IMR-90 (cell line): ENCODE results near the gene SAA1. TPM values are rescaled to one million over a fixed set of nuclear protein-coding genes. Genes with fewer than 3 reads are reported as not detected.

Experiments used
- ATAC-seq: fragments of 200-7000 bp; cut with Tn5 transposase; 2 replicates; pipeline ENCODE4 v1.9.1; 2020; ENCODE audit warnings: low read depth, mild to moderate bottlenecking, moderate library complexity
- BruUV-seq: library from RNA; stranded (reverse); fragments of 400-500 nt; replicated peaks from 2 replicates; lab custom pipeline; 2021; lab: Mats Ljungman, UMichigan
- CTCF ChIA-PET: fragments of 300-600 bp; formaldehyde crosslinking; extraction: SDS; loops from one replicate; lab custom pipeline; 2021; ENCODE audit warnings: antibody characterized with exemption; lab: Yijun Ruan, JAX
- POLR2A ChIA-PET: fragments of 300-600 bp; sonication (Branson Sonifier 250); formaldehyde crosslinking; loops from one replicate; lab custom pipeline; 2022; ENCODE audit warnings: antibody characterized with exemption; ENCODE audit not compliant: unreplicated experiment; lab: Charles Lee
- DNase-seq: peaks from one replicate; pipeline ENCODE4 v3.0.0; 2013
- H2AFZ ChIP-seq: replicated peaks from 2 replicates; pipeline ENCODE3; 2013; ENCODE audit warnings: low read length, mild to moderate bottlenecking; ENCODE audit not compliant: poor library complexity
- H2AK5ac ChIP-seq: 2 replicates; pipeline ENCODE4 v1.6.1; 2013; ENCODE audit warnings: low read depth, low read length, inconsistent platforms
- H2AK9ac ChIP-seq: replicated peaks from 2 replicates; pipeline ENCODE3; 2013; ENCODE audit warnings: mild to moderate bottlenecking, low read depth, low read length, moderate library complexity; ENCODE audit not compliant: poor library complexity
- H2BK120ac ChIP-seq: 2 replicates; pipeline ENCODE4 v1.6.1; 2013; ENCODE audit warnings: low read depth, low read length, inconsistent platforms
- H2BK15ac ChIP-seq: 3 replicates; pipeline ENCODE4 v1.6.1; 2013; ENCODE audit warnings: low read depth, low read length, inconsistent platforms
- H2BK20ac ChIP-seq: 2 replicates; pipeline ENCODE4 v1.6.1; 2013; ENCODE audit warnings: low read depth, mild to moderate bottlenecking, inconsistent platforms, low read length, moderate library complexity
- H2BK5ac ChIP-seq: 2 replicates; pipeline ENCODE4 v1.6.1; 2013; ENCODE audit warnings: mild to moderate bottlenecking, low read depth, low read length, inconsistent platforms; ENCODE audit not compliant: poor library complexity, severe bottlenecking
- H3K14ac ChIP-seq: replicated peaks from 2 replicates; pipeline ENCODE4 v1.6.1; 2013; ENCODE audit warnings: low read depth, low read length, inconsistent platforms
- H3K18ac ChIP-seq: 2 replicates; pipeline ENCODE4 v1.6.1; 2013; ENCODE audit warnings: low read depth, low read length, control low read depth
- H3K23ac ChIP-seq: 2 replicates; pipeline ENCODE4 v1.6.1; 2013; ENCODE audit warnings: low read depth, low read length, inconsistent platforms
- H3K27ac ChIP-seq: 2 replicates; pipeline ENCODE4 v1.5.1; 2013; ENCODE audit warnings: mild to moderate bottlenecking, control low read depth, low read length; ENCODE audit not compliant: insufficient read depth
- H3K27me3 ChIP-seq: 2 replicates; pipeline ENCODE4 v1.6.1; 2013; ENCODE audit warnings: low read length; ENCODE audit not compliant: control insufficient read depth, insufficient read depth
- H3K36me3 ChIP-seq: 2 replicates; pipeline ENCODE4 v1.6.1; 2013; ENCODE audit warnings: low read length, mixed read lengths; ENCODE audit not compliant: control insufficient read depth, insufficient read depth
- H3K4ac ChIP-seq: 2 replicates; pipeline ENCODE4 v1.6.1; 2013; ENCODE audit warnings: low read depth, low read length, inconsistent platforms
- H3K4me1 ChIP-seq: 2 replicates; pipeline ENCODE4 v1.6.1; 2013; ENCODE audit warnings: low read length, mixed read lengths; ENCODE audit not compliant: control insufficient read depth, insufficient read depth
- H3K4me2 ChIP-seq: 2 replicates; pipeline ENCODE4 v1.6.1; 2013; ENCODE audit warnings: low read depth, mild to moderate bottlenecking, control low read depth, low read length, moderate library complexity
- H3K4me3 ChIP-seq: 2 replicates; pipeline ENCODE4 v1.5.1; 2013; ENCODE audit warnings: low read depth, mild to moderate bottlenecking, control low read depth, low read length, moderate library complexity; ENCODE audit not compliant: insufficient read depth
- H3K56ac ChIP-seq: 2 replicates; pipeline ENCODE4 v1.6.1; 2013; ENCODE audit warnings: low read length, inconsistent platforms; ENCODE audit not compliant: insufficient read depth; ENCODE audit errors: extremely low read depth
- H3K79me1 ChIP-seq, 2 experiments: 2 replicates each; pipeline ENCODE4 v1.6.1; 2013; ENCODE audit warnings: low read length in 2 of 2, inconsistent platforms in 1 of 2, low read depth in 1 of 2
- H3K9ac ChIP-seq: 2 replicates; pipeline ENCODE4 v1.6.1; 2013; ENCODE audit warnings: low read depth, low read length, control low read depth
- H3K9me1 ChIP-seq: 2 replicates; pipeline ENCODE4 v1.6.1; 2013; ENCODE audit warnings: low read length, inconsistent platforms; ENCODE audit not compliant: insufficient read depth
- H3K9me3 ChIP-seq: 2 replicates; pipeline ENCODE4 v1.6.1; 2013; ENCODE audit warnings: low read length; ENCODE audit not compliant: control insufficient read depth, insufficient read depth
- H4K20me1 ChIP-seq: 2 replicates; pipeline ENCODE4 v1.6.1; 2013; ENCODE audit warnings: low read length, inconsistent platforms; ENCODE audit not compliant: insufficient read depth
- H4K5ac ChIP-seq: 2 replicates; pipeline ENCODE4 v1.6.1; 2013; ENCODE audit warnings: mild to moderate bottlenecking, low read depth, low read length, control low read depth
- H4K8ac ChIP-seq, 2 experiments: 2 replicates each; pipeline ENCODE4 v1.6.1; 2013; ENCODE audit warnings: low read depth in 2 of 2, low read length in 2 of 2, control low read depth in 1 of 2, inconsistent platforms in 1 of 2
- H4K91ac ChIP-seq: 2 replicates; pipeline ENCODE4 v1.6.1; 2013; ENCODE audit warnings: low read depth, low read length, inconsistent platforms; ENCODE audit not compliant: insufficient read depth
- BHLHE40 ChIP-seq: fragments of 150-350 bp; IDR thresholded peaks from 2 replicates; pipeline ENCODE4 v1.6.1; 2016; ENCODE audit warnings: mild to moderate bottlenecking, low read depth, low read length
- CEBPB ChIP-seq: IDR thresholded peaks from 2 replicates; pipeline ENCODE4 v1.6.1; 2012; ENCODE audit warnings: low read depth, low read length, improper control_type of control experiment
- CHD1 ChIP-seq: IDR thresholded peaks from 2 replicates; pipeline ENCODE4 v1.6.1; 2012; ENCODE audit warnings: low read depth, low read length, improper control_type of control experiment
- FOS ChIP-seq: fragments of 150-350 bp; IDR thresholded peaks from 2 replicates; pipeline ENCODE4 v1.6.1; 2016; ENCODE audit warnings: low read depth, low read length
- MAFK ChIP-seq: IDR thresholded peaks from 2 replicates; pipeline ENCODE4 v1.6.1; 2012; ENCODE audit warnings: low read depth, low read length, improper control_type of control experiment
- MAZ ChIP-seq: IDR thresholded peaks from 2 replicates; pipeline ENCODE4 v1.6.1; 2012; ENCODE audit warnings: low read depth, mild to moderate bottlenecking, low read length, improper control_type of control experiment, moderate library complexity, borderline replicate concordance
- MXI1 ChIP-seq: IDR thresholded peaks from 2 replicates; pipeline ENCODE4 v1.6.1; 2012; ENCODE audit warnings: low read depth, mild to moderate bottlenecking, low read length, moderate library complexity, borderline replicate concordance
- NFE2L2 ChIP-seq: fragments of 150-350 bp; IDR thresholded peaks from 2 replicates; pipeline ENCODE4 v1.6.1; 2016; ENCODE audit warnings: low read depth, mild to moderate bottlenecking, low read length
- POLR2A ChIP-seq: IDR thresholded peaks from 2 replicates; pipeline ENCODE4 v1.6.1; 2012; ENCODE audit warnings: mild to moderate bottlenecking, low read depth, low read length
- RAD21 ChIP-seq: IDR thresholded peaks from 2 replicates; pipeline ENCODE4 v1.6.1; 2012; ENCODE audit warnings: low read length, improper control_type of control experiment
- RCOR1 ChIP-seq: IDR thresholded peaks from 2 replicates; pipeline ENCODE4 v1.6.1; 2012; ENCODE audit warnings: mild to moderate bottlenecking, low read length, improper control_type of control experiment; ENCODE audit not compliant: insufficient replicate concordance
- RFX5 ChIP-seq: IDR thresholded peaks from 2 replicates; pipeline ENCODE4 v1.8.0; 2012; ENCODE audit warnings: low read depth, mild to moderate bottlenecking, low read length, moderate library complexity
- SMC3 ChIP-seq: fragments of 150-350 bp; IDR thresholded peaks from 2 replicates; pipeline ENCODE4 v1.6.1; 2016; ENCODE audit warnings: low read depth, mild to moderate bottlenecking, antibody characterized with exemption, low read length, moderate library complexity
- WGBS, 2 experiments: methylation state at CpG; one replicate each; pipeline versions ENCODE4 v1.1.5 to v1.1.7; 2013; ENCODE audit warnings: missing lambda C conversion rate in 2 of 2; ENCODE audit not compliant: insufficient read length in 1 of 2; ENCODE audit errors: extremely low coverage in 2 of 2; 5-methylcytosine and 5-hydroxymethylcytosine counted together
- dilution Hi-C: fragments of 300-500 bp; cut with HindIII; formaldehyde crosslinking; loops from one replicate; pipeline ENCODE4 v1.14.3; 2018; ENCODE audit warnings: low sequenced_read_pairs; ENCODE audit not compliant: unreplicated experiment
- in situ Hi-C: fragments of 300-500 bp; cut with MboI; formaldehyde crosslinking; loops from 3 replicates; pipeline ENCODE4 v1.14.3; 2019; ENCODE audit warnings: low sequenced_read_pairs, inconsistent platforms, mixed read lengths
- intact Hi-C: fragments of 100-400 bp; cut with micrococcal nuclease; formaldehyde crosslinking; loops from 2 replicates; pipeline ENCODE4 v1.10.0; 2022
- polyA plus RNA-seq, 3 experiments: library from polyadenylated mRNA; depleted of rRNA; stranded (reverse); fragments of >200 nt; gene quantifications; 2 replicates each; pipeline ENCODE4 v1.2.3, GENCODE V29; 2012; ENCODE audit warnings: low replicate concordance in 1 of 3
- total RNA-seq: library from RNA; depleted of rRNA; stranded (reverse); fragments of >200 nt; gene quantifications from 2 replicates; pipeline ENCODE4 v1.2.3, GENCODE V29; 2012
- TF ChIP-seq, protein P1 (sequence below): fragments of 150-350 bp; IDR thresholded peaks from 2 replicates; pipeline ENCODE4 v1.6.1; 2016; ENCODE audit warnings: low read depth, mild to moderate bottlenecking, low read length, moderate library complexity, borderline replicate concordance
- TF ChIP-seq, protein P2 (sequence below): fragments of 150-350 bp; IDR thresholded peaks from 2 replicates; pipeline ENCODE4 v1.6.1; 2017; ENCODE audit warnings: mild to moderate bottlenecking, antibody characterized with exemption, low read length, low read depth
- TF ChIP-seq, protein P3 (sequence below): conservative IDR thresholded peaks from 2 replicates; pipeline ENCODE4 v1.5.1; 2012; ENCODE audit warnings: mild to moderate bottlenecking, low read depth, low read length, improper control_type of control experiment

Gene SAA1
- total and polyA plus RNA-seq, 2 of the 4 experiments (the other 2 are of a cell fraction) = not detected

DNA sequence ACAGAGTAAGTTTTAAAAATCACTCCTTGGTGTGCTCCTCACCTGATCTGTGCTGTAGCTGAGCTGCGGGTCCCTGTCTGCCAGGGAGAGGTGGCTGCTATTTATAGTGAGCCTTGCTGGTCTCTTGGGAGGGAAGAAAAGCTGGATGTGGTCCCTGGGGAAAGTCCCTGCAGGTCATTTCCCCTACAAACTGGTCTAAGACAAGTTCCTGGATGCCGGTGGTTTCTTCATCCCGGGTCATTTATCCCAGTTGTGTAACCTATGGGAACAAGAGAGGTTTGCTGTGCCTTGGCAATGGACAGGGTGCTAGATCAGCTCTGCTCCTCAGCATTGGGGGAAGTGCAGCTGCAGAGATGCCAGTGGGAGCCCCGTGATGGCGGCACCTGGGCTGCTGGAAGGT is 17.5 kb upstream of the SAA1 start, which contains the start of gene SAA2:
SAA2 (minus strand) TSS at position 108 of the 400 bp plus-strand sequence. CDS start 657 bp downstream, outside the sequence.
- Histone ChIP-seq H2BK120ac (no peak within 1 kb of the TSS), H3K56ac (no peak within 1 kb of the TSS), H3K4me2 (no peak within 1 kb of the TSS), H2BK20ac (no peak within 1 kb of the TSS), H3K27ac (no peak within 1 kb of the TSS), H3K4ac (no peak within 1 kb of the TSS), H3K9me3 (no peaks in the 10 kb centered on the region), H4K8ac (no peak within 1 kb of the TSS), H4K91ac (no peak within 1 kb of the TSS), H3K9me1 (no peaks in the 10 kb centered on the region), H2AK9ac (no peak within 1 kb of the TSS), H2BK5ac (no peak within 1 kb of the TSS), H2AFZ (no peak within 1 kb of the TSS), H3K4me3 (no peak within 1 kb of the TSS), H2AK5ac (no peak within 1 kb of the TSS), H2BK15ac (no peak within 1 kb of the TSS), H3K4me1 (no peaks in the 10 kb centered on the region), H4K20me1 (no peaks in the 10 kb centered on the region), H3K36me3 (no peaks in the 10 kb centered on the region), H3K27me3 (peaks cover 7% of the 10 kb centered on the region), H3K9ac (no peak within 1 kb of the TSS), H3K23ac (no peak within 1 kb of the TSS), H3K18ac (no peak within 1 kb of the TSS), H3K79me1 (no peaks in the 10 kb centered on the region), H4K5ac (no peak within 1 kb of the TSS), H3K14ac (no peak within 1 kb of the TSS)
- dilution Hi-C loops (no loop called here), intact Hi-C loops (no loop called here), in situ Hi-C loops (no loop called here)
- no peak for ATAC-seq
- ChIA-PET POLR2A (no interaction called here), CTCF (no interaction called here)
- no CpG with 5 or more reads among the region's 5 CpGs for WGBS, 2 experiments
- TF ChIP-seq MAFK = no peak
- TF ChIP-seq RCOR1 = no peak
- TF ChIP-seq MXI1 = no peak
- no peak for TF ChIP-seq SMC3
- no peak for TF ChIP-seq BHLHE40
- TF ChIP-seq CHD1 = no peak
- TF ChIP-seq POLR2A = no peak
- no peak for TF ChIP-seq RFX5
- TF ChIP-seq, protein P1, sequence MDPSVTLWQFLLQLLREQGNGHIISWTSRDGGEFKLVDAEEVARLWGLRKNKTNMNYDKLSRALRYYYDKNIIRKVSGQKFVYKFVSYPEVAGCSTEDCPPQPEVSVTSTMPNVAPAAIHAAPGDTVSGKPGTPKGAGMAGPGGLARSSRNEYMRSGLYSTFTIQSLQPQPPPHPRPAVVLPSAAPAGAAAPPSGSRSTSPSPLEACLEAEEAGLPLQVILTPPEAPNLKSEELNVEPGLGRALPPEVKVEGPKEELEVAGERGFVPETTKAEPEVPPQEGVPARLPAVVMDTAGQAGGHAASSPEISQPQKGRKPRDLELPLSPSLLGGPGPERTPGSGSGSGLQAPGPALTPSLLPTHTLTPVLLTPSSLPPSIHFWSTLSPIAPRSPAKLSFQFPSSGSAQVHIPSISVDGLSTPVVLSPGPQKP = no peak
- no peak for TF ChIP-seq MAZ
- TF ChIP-seq, protein P2, sequence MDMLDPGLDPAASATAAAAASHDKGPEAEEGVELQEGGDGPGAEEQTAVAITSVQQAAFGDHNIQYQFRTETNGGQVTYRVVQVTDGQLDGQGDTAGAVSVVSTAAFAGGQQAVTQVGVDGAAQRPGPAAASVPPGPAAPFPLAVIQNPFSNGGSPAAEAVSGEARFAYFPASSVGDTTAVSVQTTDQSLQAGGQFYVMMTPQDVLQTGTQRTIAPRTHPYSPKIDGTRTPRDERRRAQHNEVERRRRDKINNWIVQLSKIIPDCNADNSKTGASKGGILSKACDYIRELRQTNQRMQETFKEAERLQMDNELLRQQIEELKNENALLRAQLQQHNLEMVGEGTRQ = no peak
- TF ChIP-seq FOS = no peak
- TF ChIP-seq CEBPB = no peak
- TF ChIP-seq, protein P3, sequence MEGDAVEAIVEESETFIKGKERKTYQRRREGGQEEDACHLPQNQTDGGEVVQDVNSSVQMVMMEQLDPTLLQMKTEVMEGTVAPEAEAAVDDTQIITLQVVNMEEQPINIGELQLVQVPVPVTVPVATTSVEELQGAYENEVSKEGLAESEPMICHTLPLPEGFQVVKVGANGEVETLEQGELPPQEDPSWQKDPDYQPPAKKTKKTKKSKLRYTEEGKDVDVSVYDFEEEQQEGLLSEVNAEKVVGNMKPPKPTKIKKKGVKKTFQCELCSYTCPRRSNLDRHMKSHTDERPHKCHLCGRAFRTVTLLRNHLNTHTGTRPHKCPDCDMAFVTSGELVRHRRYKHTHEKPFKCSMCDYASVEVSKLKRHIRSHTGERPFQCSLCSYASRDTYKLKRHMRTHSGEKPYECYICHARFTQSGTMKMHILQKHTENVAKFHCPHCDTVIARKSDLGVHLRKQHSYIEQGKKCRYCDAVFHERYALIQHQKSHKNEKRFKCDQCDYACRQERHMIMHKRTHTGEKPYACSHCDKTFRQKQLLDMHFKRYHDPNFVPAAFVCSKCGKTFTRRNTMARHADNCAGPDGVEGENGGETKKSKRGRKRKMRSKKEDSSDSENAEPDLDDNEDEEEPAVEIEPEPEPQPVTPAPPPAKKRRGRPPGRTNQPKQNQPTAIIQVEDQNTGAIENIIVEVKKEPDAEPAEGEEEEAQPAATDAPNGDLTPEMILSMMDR = no peak
- TF ChIP-seq RAD21 = no peak
- no peak for TF ChIP-seq NFE2L2
- DNase-seq = no peak
- no TSS peak for BruUV-seq
